SK-N-SH (cell line): Measurements from ENCODE around the gene TEAD1. TPM values are rescaled to one million over a fixed set of nuclear protein-coding genes. Genes with fewer than 3 reads are reported as not detected.

Source experiments
- CTCF ChIA-PET: fragments of 300-600, 350-600 bp; formaldehyde crosslinking; extraction: SDS; loops from one replicate; lab custom pipeline; 2021; lab: Yijun Ruan, JAX
- POLR2A ChIA-PET: fragments of 350-600 bp; sonication (Branson Sonifier 250); formaldehyde crosslinking; extraction: SDS; loops from one replicate; lab custom pipeline; 2020; ENCODE audit warnings: antibody characterized with exemption, inconsistent platforms; lab: Yijun Ruan, JAX
- DNase-seq: peaks from one replicate; pipeline ENCODE4 v3.0.0; 2012
- H2AFZ ChIP-seq: fragments of 200-600 bp; sonication (generic); 2 replicates; pipeline ENCODE4 v1.8.1; 2016; ENCODE audit warnings: antibody characterized with exemption, mild to moderate bottlenecking, low read depth
- H3F3A ChIP-seq: fragments of 200-600 bp; sonication (generic); replicated peaks from 2 replicates; pipeline ENCODE3; 2016; ENCODE audit warnings: antibody characterized with exemption, mild to moderate bottlenecking; ENCODE audit not compliant: insufficient read depth
- H3K27ac ChIP-seq, 2 experiments: fragments of 200-500 bp in 1 of 2; fragments of 200-600 bp in 1 of 2; sonication (Bioruptor generic) in 1 of 2; sonication (generic), shearing (Covaris generic) in 1 of 2; 2 replicates each; pipeline versions ENCODE4 v1.5.1 to v1.6.1; 2014 to 2016; ENCODE audit warnings: low read depth in 2 of 2, inconsistent platforms in 1 of 2, low read length in 1 of 2, mild to moderate bottlenecking in 1 of 2, mixed read lengths in 1 of 2
- H3K27me3 ChIP-seq: fragments of 200-600 bp; sonication (generic), shearing (Covaris generic); 2 replicates; pipeline ENCODE4 v1.6.1; 2016; ENCODE audit warnings: mixed run types; ENCODE audit not compliant: insufficient read depth
- H3K36me3 ChIP-seq, 2 experiments: fragments of 200-500 bp in 1 of 2; fragments of 200-600 bp in 1 of 2; sonication (Bioruptor generic) in 1 of 2; sonication (generic) in 1 of 2; replicated peaks in 1 of 2; 2 replicates each; pipeline versions ENCODE3 to v1.5.1; 2014 to 2016; ENCODE audit warnings: low read length in 1 of 2, mild to moderate bottlenecking in 1 of 2; ENCODE audit not compliant: insufficient read depth in 2 of 2, control insufficient read depth in 1 of 2
- H3K4me1 ChIP-seq, 2 experiments: fragments of 200-500 bp in 1 of 2; fragments of 200-600 bp in 1 of 2; sonication (Bioruptor generic) in 1 of 2; sonication (generic), shearing (Covaris generic) in 1 of 2; 2 replicates each; pipeline versions ENCODE4 v1.5.1 to v1.6.1; 2014 to 2016; ENCODE audit warnings: low read depth in 1 of 2, low read length in 1 of 2, mixed run types in 1 of 2; ENCODE audit not compliant: insufficient read depth in 2 of 2, control insufficient read depth in 1 of 2
- H3K4me2 ChIP-seq: fragments of 200-600 bp; sonication (generic), shearing (Covaris generic); 2 replicates; pipeline ENCODE4 v1.6.1; 2017; ENCODE audit warnings: mixed run types
- H3K4me3 ChIP-seq, 2 experiments: fragments of 200-500 bp in 1 of 2; fragments of 200-600 bp in 1 of 2; sonication (Bioruptor generic) in 1 of 2; sonication (generic), shearing (Covaris generic) in 1 of 2; 2 replicates each; pipeline versions ENCODE4 v1.5.1 to v1.8.1; 2014 to 2016; ENCODE audit warnings: low read depth in 2 of 2, inconsistent platforms in 1 of 2, low read length in 1 of 2, mild to moderate bottlenecking in 1 of 2, mixed read lengths in 1 of 2, moderate library complexity in 1 of 2
- H3K79me2 ChIP-seq: fragments of 200-600 bp; sonication (generic); 2 replicates; pipeline ENCODE4 v1.8.1; 2017; ENCODE audit warnings: mild to moderate bottlenecking; ENCODE audit not compliant: insufficient read depth
- H3K9ac ChIP-seq: fragments of 200-600 bp; sonication (generic); 2 replicates; pipeline ENCODE4 v1.6.1; 2017; ENCODE audit warnings: mixed run types
- H3K9me2 ChIP-seq: fragments of 200-600 bp; sonication (generic); 2 replicates; pipeline ENCODE4 v1.6.1; 2017; ENCODE audit warnings: mixed run types
- H3K9me3 ChIP-seq: fragments of 200-600 bp; sonication (generic); 2 replicates; pipeline ENCODE4 v1.6.1; 2017; ENCODE audit warnings: mixed run types, mild to moderate bottlenecking, moderate library complexity
- H4K20me1 ChIP-seq: fragments of 200-600 bp; sonication (generic); 2 replicates; pipeline ENCODE4 v1.6.1; 2017; ENCODE audit warnings: mild to moderate bottlenecking, mixed run types; ENCODE audit not compliant: insufficient read depth
- CHD2 ChIP-seq: fragments of 150-350 bp; IDR thresholded peaks from 2 replicates; pipeline ENCODE4 v1.6.1; 2018; ENCODE audit warnings: low read length; ENCODE audit not compliant: partially characterized antibody
- ELF1 ChIP-seq: IDR thresholded peaks from 2 replicates; pipeline ENCODE4 v1.4.0; 2012
- EP300 ChIP-seq, 2 experiments: IDR thresholded peaks; 2 replicates each; pipeline versions ENCODE4 v1.4.0 to v1.6.1; 2012; ENCODE audit warnings: borderline replicate concordance in 1 of 2, low read depth in 1 of 2, low read length in 1 of 2
- EZH2phosphoT487 ChIP-seq: fragments of 200-600 bp; sonication (generic); IDR thresholded peaks from 2 replicates; pipeline ENCODE4 v1.6.1; 2017; ENCODE audit warnings: low read depth, mixed run types, mild to moderate bottlenecking, antibody characterized with exemption, moderate library complexity, borderline replicate concordance
- FOXM1 ChIP-seq: IDR thresholded peaks from 2 replicates; pipeline ENCODE4 v1.4.0; 2012; ENCODE audit warnings: low read depth, mild to moderate bottlenecking
- GABPA ChIP-seq: IDR thresholded peaks from 2 replicates; pipeline ENCODE4 v1.4.0; 2012; ENCODE audit warnings: low read depth, mild to moderate bottlenecking
- IRF3 ChIP-seq: fragments of 150-350 bp; IDR thresholded peaks from 2 replicates; pipeline ENCODE4 v1.6.1; 2016; ENCODE audit warnings: mild to moderate bottlenecking, low read depth, low read length
- JUND ChIP-seq: IDR thresholded peaks from 2 replicates; pipeline ENCODE4 v1.4.0; 2012
- MAX ChIP-seq: IDR thresholded peaks from 2 replicates; pipeline ENCODE4 v1.4.0; 2012; ENCODE audit warnings: low read depth
- MEF2A ChIP-seq: IDR thresholded peaks from 2 replicates; pipeline ENCODE4 v1.4.0; 2012; ENCODE audit warnings: low read depth, borderline replicate concordance
- RAD21 ChIP-seq: IDR thresholded peaks from 2 replicates; pipeline ENCODE4 v1.6.1; 2012; ENCODE audit warnings: mild to moderate bottlenecking, low read length
- RCOR1 ChIP-seq: fragments of 150-350 bp; IDR thresholded peaks from 2 replicates; pipeline ENCODE4 v1.6.1; 2017; ENCODE audit warnings: antibody characterized with exemption, low read length
- REST ChIP-seq: IDR thresholded peaks from 2 replicates; pipeline ENCODE4 v1.6.1; 2012; ENCODE audit warnings: mild to moderate bottlenecking, low read depth, low read length, moderate library complexity
- RFX5 ChIP-seq: IDR thresholded peaks from 2 replicates; pipeline ENCODE4 v1.6.1; 2012; ENCODE audit warnings: mild to moderate bottlenecking, improper control_type of control experiment, low read length
- TEAD4 ChIP-seq: IDR thresholded peaks from 2 replicates; pipeline ENCODE4 v1.4.0; 2012; ENCODE audit warnings: mild to moderate bottlenecking, borderline replicate concordance; ENCODE audit not compliant: insufficient read depth
- USF1 ChIP-seq: IDR thresholded peaks from 2 replicates; pipeline ENCODE4 v1.4.0; 2012; ENCODE audit warnings: low read depth, borderline replicate concordance
- USF2 ChIP-seq: fragments of 150-350 bp; IDR thresholded peaks from 2 replicates; pipeline ENCODE4 v1.6.1; 2017; ENCODE audit warnings: antibody characterized with exemption, low read length, low read depth, borderline replicate concordance
- YY1 ChIP-seq: IDR thresholded peaks from 2 replicates; pipeline ENCODE4 v1.4.0; 2012; ENCODE audit warnings: low read depth, mild to moderate bottlenecking
- ZBTB33 ChIP-seq: IDR thresholded peaks from 2 replicates; pipeline ENCODE4 v1.4.0; 2012; ENCODE audit warnings: low read depth, borderline replicate concordance
- WGBS: methylation state at CpG from one replicate; pipeline ENCODE4 v1.1.6; 2017; ENCODE audit warnings: low lambda C conversion rate; 5-methylcytosine and 5-hydroxymethylcytosine counted together
- polyA plus RNA-seq, 3 experiments: library from polyadenylated mRNA; depleted of rRNA; stranded (reverse); fragments of >200 nt; gene quantifications; 2 replicates each; pipeline ENCODE4 v1.2.3, GENCODE V29; 2012

Gene TEAD1
- polyA plus RNA-seq, 1 of the 3 experiments (the other 2 are of a cell fraction): 31.2 TPM

GRCh38 chr11:12673601-12673923 lies 659 bp upstream of the TEAD1 start:
- CTCF ChIA-PET: interaction anchor here (1.0 to 1.9 kb wide), 3 partner anchors 218 to 326 kb away, joined by 3 to 5 read pairs (median 4); no protein-coding TSS in a partner anchor
- H3K9ac ChIP-seq: peak overlapping the region; percentile 83
- H4K20me1 ChIP-seq: peaks cover 5% of the 10 kb centered on the region; the same call in 1 of the 2 replicates
- DNase-seq: no peak
- peak overlapping the region; percentile 86 to 90 for H3K27ac ChIP-seq
- 32% methylated on average over 12 of the region's 12 CpGs for WGBS
- 0 out of 2 replicates have a peak, but pooled peaks have one; percentile 21 for TF ChIP-seq YY1
- no peak for TF ChIP-seq TEAD4
- peaks cover 36% of the 10 kb centered on the region for H3K79me2 ChIP-seq
- H3K4me1 ChIP-seq: peaks cover 9 to 14% of the 10 kb centered on the region in 2 experiments; a peak in 2 of 4 replicates
- H2AFZ ChIP-seq: peak overlapping the region; percentile 89
- no peaks in the 10 kb centered on the region for H3K9me2 ChIP-seq
- POLR2A ChIA-PET: no interaction called here
- H3K9me3 ChIP-seq: no peaks in the 10 kb centered on the region
- H3K4me3 ChIP-seq: peak overlapping the region; percentile 77 to 85
- H3F3A ChIP-seq: peaks cover 14% of the 10 kb centered on the region
- no peaks in the 10 kb centered on the region for H3K27me3 ChIP-seq
- H3K4me2 ChIP-seq: peak overlapping the region; percentile 76
- H3K36me3 ChIP-seq: peaks cover 4 to 7% of the 10 kb centered on the region in 2 experiments

- 3% methylated on average over 23 of the region's 46 CpGs for WGBS
- peaks cover 14% of the 10 kb centered on the region for H3F3A ChIP-seq
- peaks cover 19 to 24% of the 10 kb centered on the region in 2 experiments; a peak in 3 of 4 replicates for H3K4me1 ChIP-seq
- H3K9me2 ChIP-seq: no peaks in the 10 kb centered on the region
- ChIA-PET CTCF (interaction anchor here (1.3 to 1.9 kb wide), 2 partner anchors 217 to 262 kb away, joined by 4 to 5 read pairs; no protein-coding TSS in a partner anchor), POLR2A (no interaction called here)
- no peak overlapping the region for H2AFZ ChIP-seq
- H3K4me2 ChIP-seq: no peak overlapping the region; the same call in 1 of the 2 replicates
- H3K27ac ChIP-seq: peak overlapping the region; percentile 58 to 95
- peak; percentile 81 for DNase-seq
- H3K27me3 ChIP-seq: no peaks in the 10 kb centered on the region
- peaks cover 5% of the 10 kb centered on the region; the same call in 1 of the 2 replicates for H4K20me1 ChIP-seq
- peak overlapping the region; percentile 66 to 85 for H3K4me3 ChIP-seq
- no peaks in the 10 kb centered on the region for H3K9me3 ChIP-seq
- TF ChIP-seq ELF1 (no peak), YY1 (no peak), MAX (no peak), IRF3 (no peak), USF1 (no peak), RCOR1 (no peak), REST (no peak), EZH2phosphoT487 (no peak), TEAD4 (no peak), RAD21 (no peak), CHD2 (no peak), JUND (no peak), RFX5 (no peak), MEF2A (no peak), GABPA (no peak), EP300 (IDR thresholded peaks at IDR 0.05; ENCODE audit: borderline replicate concordance in 1 of 2, low read depth in 1 of 2, low read length in 1 of 2) (no peak), USF2 (no peak), FOXM1 (no peak), ZBTB33 (no peak)
- TF ChIP-seq, all 33 proteins: peak for 0
- Histone ChIP-seq H3K79me2 (peaks cover 46% of the 10 kb centered on the region), H3K9ac (peak overlapping the region; percentile 85), H3K36me3 (peaks cover 4 to 7% of the 10 kb centered on the region in 2 experiments)
Measured at GRCh38 chr11:12674571-12674935, 332 bp downstream of the TEAD1 start.
